ENCODE measurements around the gene TSN. TPM values are rescaled to one million over a fixed set of nuclear protein-coding genes. Genes with fewer than 3 reads are reported as not detected.

The TSN gene
- total and polyA plus RNA-seq, 2 experiments from 2014 or later, result 62.5 to 94.8 TPM

- Histone ChIP-seq H2AFZ (no peak overlapping the region), H4K20me1 (replicated peaks; ENCODE audit: insufficient read depth) (no peaks in the 10 kb centered on the region), H3K36me3 (ENCODE audit: insufficient read depth) (no peaks in the 10 kb centered on the region), H3K9me2 (ENCODE audit: insufficient read depth) (no peaks in the 10 kb centered on the region), H3K27me3 (ENCODE audit: insufficient read depth) (no peaks in the 10 kb centered on the region), H3K79me2 (replicated peaks; ENCODE audit: insufficient read depth) (no peaks in the 10 kb centered on the region), H3F3A (replicated peaks; ENCODE audit: low read depth) (no peaks in the 10 kb centered on the region), H3K4me2 (peak overlapping the region; percentile 8), H3K27ac (ENCODE audit: low read depth) (peak overlapping the region; percentile 84), H3K4me1 (ENCODE audit: insufficient read depth) (peaks cover 20% of the 10 kb centered on the region), H3K4me3 (peak overlapping the region; percentile 2; the same call in 1 of the 2 replicates)
- H3K27ac Mint-ChIP-seq, result peak overlapping the region; percentile 42
- peak; percentile 91 for ATAC-seq
- H3K4me1 Mint-ChIP-seq, result peaks cover 26% of the 10 kb centered on the region
- TF ChIP-seq EZH2 (IDR thresholded peaks at IDR 0.05; ENCODE audit: low read depth, unreplicated experiment), result no peak
- no peak for TF ChIP-seq CREB1 (CRISPR knock-in tag; IDR thresholded peaks at IDR 0.05; ENCODE audit: low read depth)
- TF ChIP-seq NANOG (IDR thresholded peaks at IDR 0.05; ENCODE audit: borderline replicate concordance), result no peak
- H3K36me3 Mint-ChIP-seq (ENCODE audit: low read depth), result peaks cover 5% of the 10 kb centered on the region; the same call in 1 of the 3 replicates
- DNase-seq (ENCODE audit: low spot score), result peak; percentile 59
- H3K4me3 Mint-ChIP-seq, result no peak overlapping the region
- peaks cover 5% of the 10 kb centered on the region for H3K27me3 Mint-ChIP-seq (ENCODE audit: insufficient read depth, low read depth, poor library complexity)
- H3K9me3 Mint-ChIP-seq, result no peaks in the 10 kb centered on the region; the same call in 2 of the 3 replicates
Measured at GRCh38 chr2:121804340-121804739, 48.9 kb downstream of the TSN start.

GRCh38 chr2:121804997-121805765, 49.7 kb downstream of the TSN start:
- Histone ChIP-seq H3K27me3 (ENCODE audit: insufficient read depth) (no peaks in the 10 kb centered on the region), H3K9me2 (ENCODE audit: insufficient read depth) (no peaks in the 10 kb centered on the region), H3K4me1 (ENCODE audit: insufficient read depth) (peaks cover 20% of the 10 kb centered on the region), H2AFZ (no peak overlapping the region), H3K4me3 (peak overlapping the region; percentile 2; the same call in 1 of the 2 replicates), H3K4me2 (peak overlapping the region; percentile 8), H4K20me1 (replicated peaks; ENCODE audit: insufficient read depth) (no peaks in the 10 kb centered on the region), H3K36me3 (ENCODE audit: insufficient read depth) (no peaks in the 10 kb centered on the region), H3K27ac (ENCODE audit: low read depth) (peak overlapping the region; percentile 84), H3F3A (replicated peaks; ENCODE audit: low read depth) (no peaks in the 10 kb centered on the region), H3K79me2 (replicated peaks; ENCODE audit: insufficient read depth) (no peaks in the 10 kb centered on the region)
- peaks cover 5% of the 10 kb centered on the region; the same call in 1 of the 3 replicates for H3K36me3 Mint-ChIP-seq (ENCODE audit: low read depth)
- H3K27me3 Mint-ChIP-seq (ENCODE audit: insufficient read depth, low read depth, poor library complexity), result peaks cover 5% of the 10 kb centered on the region
- peaks cover 26% of the 10 kb centered on the region for H3K4me1 Mint-ChIP-seq
- ATAC-seq (peak; percentile 90), DNase-seq (ENCODE audit: low spot score) (peak; percentile 77)
- no peaks in the 10 kb centered on the region; the same call in 2 of the 3 replicates for H3K9me3 Mint-ChIP-seq
- H3K27ac Mint-ChIP-seq, result peak overlapping the region; percentile 86
- H3K4me3 Mint-ChIP-seq, result peak overlapping the region; percentile 30
- no peak for TF ChIP-seq ETS1 (IDR thresholded peaks at IDR 0.05)
- peak; percentile 88 for TF ChIP-seq NANOG (IDR thresholded peaks at IDR 0.05; ENCODE audit: borderline replicate concordance)

- Histone ChIP-seq H3K36me3 (ENCODE audit: insufficient read depth) (no peaks in the 10 kb centered on the region), H3K9me2 (ENCODE audit: insufficient read depth) (no peaks in the 10 kb centered on the region), H3K4me2 (no peak overlapping the region), H3K27me3 (ENCODE audit: insufficient read depth) (no peaks in the 10 kb centered on the region), H3K79me2 (replicated peaks; ENCODE audit: insufficient read depth) (no peaks in the 10 kb centered on the region), H3K27ac (ENCODE audit: low read depth) (peak overlapping the region; percentile 11; the same call in 1 of the 2 replicates), H3K4me1 (ENCODE audit: insufficient read depth) (peaks cover 20% of the 10 kb centered on the region), H3F3A (replicated peaks; ENCODE audit: low read depth) (no peaks in the 10 kb centered on the region), H2AFZ (no peak overlapping the region), H3K4me3 (no peak overlapping the region), H4K20me1 (replicated peaks; ENCODE audit: insufficient read depth) (no peaks in the 10 kb centered on the region)
- H3K36me3 Mint-ChIP-seq (ENCODE audit: low read depth), result peaks cover 5% of the 10 kb centered on the region; the same call in 1 of the 3 replicates
- ATAC-seq, result no peak
- H3K4me3 Mint-ChIP-seq, result no peak overlapping the region; the same call in 2 of the 3 replicates
- peaks cover 6% of the 10 kb centered on the region for H3K27me3 Mint-ChIP-seq (ENCODE audit: insufficient read depth, low read depth, poor library complexity)
- H3K9me3 Mint-ChIP-seq, result no peaks in the 10 kb centered on the region; the same call in 2 of the 3 replicates
- DNase-seq (ENCODE audit: low spot score), result no peak
- H3K4me1 Mint-ChIP-seq, result peaks cover 30% of the 10 kb centered on the region
- H3K27ac Mint-ChIP-seq, result no peak overlapping the region; the same call in 1 of the 2 replicates
- TF ChIP-seq EZH2 (IDR thresholded peaks at IDR 0.05; ENCODE audit: low read depth, unreplicated experiment), result no peak
- no peak for TF ChIP-seq CREB1 (CRISPR knock-in tag; IDR thresholded peaks at IDR 0.05; ENCODE audit: low read depth)
- no peak for TF ChIP-seq CTCF (conservative IDR thresholded peaks at IDR 0.05; ENCODE audit: low read depth in 2 of 2)
- TF ChIP-seq REST (IDR thresholded peaks at IDR 0.05; ENCODE audit: unreplicated experiment), result no peak
- no peak for TF ChIP-seq NANOG (IDR thresholded peaks at IDR 0.05; ENCODE audit: borderline replicate concordance)
- TF ChIP-seq ETS1 (IDR thresholded peaks at IDR 0.05), result no peak
Measured at GRCh38 chr2:121805766-121806143, 50.3 kb downstream of the TSN start.

All from GM23338 (cell line).